K562 (cell line): ENCODE data around the gene SIDT1. TPM values are rescaled to one million over a fixed set of nuclear protein-coding genes. Genes with fewer than 3 reads are reported as not detected.
A peak's percentile ranks its signal among the peaks of the same experiment; 100 is the strongest.

ENCODE experiments used
- ATAC-seq: fragments of 200-7000 bp; cut with Tn5 transposase; 3 replicates; pipeline ENCODE4 v1.9.1; 2020; ENCODE audit warnings: moderate library complexity
- Bru-seq: library from RNA; stranded (reverse); fragments of 400-500 nt; gene quantifications from one replicate; lab custom pipeline; 2021; lab: Mats Ljungman, UMichigan
- BruChase-seq, 2 experiments: library from RNA; stranded (reverse); fragments of 400-500 nt; gene quantifications; one replicate each; lab custom pipeline; 2021; lab: Mats Ljungman, UMichigan
- BruUV-seq: library from RNA; stranded (reverse); fragments of 400-500 nt; replicated peaks from 2 replicates; lab custom pipeline; 2021; lab: Mats Ljungman, UMichigan
- CTCF ChIA-PET: fragments of 300-600 bp; formaldehyde crosslinking; extraction: SDS; loops from one replicate; lab custom pipeline; 2021; ENCODE audit warnings: low intra/inter-chr PET ratio; lab: Yijun Ruan, JAX
- POLR2A ChIA-PET: fragments of 300-600, 350-650 bp; sonication (Branson Sonifier 250); formaldehyde crosslinking; extraction: SDS; loops from one replicate; lab custom pipeline; 2021; ENCODE audit warnings: antibody characterized with exemption, inconsistent platforms; lab: Yijun Ruan, JAX
- DNase-seq, 4 experiments: peaks; one replicate each; pipeline versions ENCODE4 v3.0.0 to v3.0.0-alpha.2; 2011 to 2018; ENCODE audit warnings: low spot score in 3 of 4, mixed read lengths in 3 of 4; ENCODE audit errors: extremely low read depth in 1 of 4
- FAIRE-seq: peaks from 2 replicates; lab custom pipeline; 2011; peaks lifted over from hg19 to GRCh38; lab: Jason Lieb, UNC
- H2AFZ ChIP-seq: 2 replicates; pipeline ENCODE4 v1.6.0; 2011; ENCODE audit warnings: low read depth, low read length, control low read depth, inconsistent platforms
- H3K27ac ChIP-seq: fragments of 200-600 bp; 3 replicates; pipeline ENCODE4 v1.8.0; 2011; ENCODE audit warnings: low read depth, mild to moderate bottlenecking, control low read depth, inconsistent platforms, low read length, moderate library complexity, mixed read lengths; ENCODE audit errors: extremely low read depth
- H3K27me3 ChIP-seq, 2 experiments: fragments of 300-600 bp in 1 of 2; 2 replicates in 1 of 2; 3 replicates in 1 of 2; pipeline versions ENCODE4 v1.6.0 to v1.8.0; 2011; ENCODE audit warnings: inconsistent platforms in 2 of 2, low read length in 2 of 2, mild to moderate bottlenecking in 1 of 2, mixed read lengths in 1 of 2, moderate library complexity in 1 of 2; ENCODE audit not compliant: control insufficient read depth in 2 of 2, insufficient read depth in 2 of 2
- H3K36me3 ChIP-seq: fragments of 300-600 bp; 3 replicates; pipeline ENCODE4 v1.8.0; 2011; ENCODE audit warnings: mild to moderate bottlenecking, low read length, inconsistent platforms; ENCODE audit not compliant: control insufficient read depth, insufficient read depth
- H3K4me1 ChIP-seq, 2 experiments: fragments of 200-600 bp in 1 of 2; replicated peaks in 1 of 2; 2 replicates in 1 of 2; 3 replicates in 1 of 2; pipeline versions ENCODE4 v1.5.1 to v1.8.0; 2011; ENCODE audit warnings: inconsistent platforms in 2 of 2, low read length in 2 of 2, mild to moderate bottlenecking in 1 of 2, mixed read lengths in 1 of 2, moderate library complexity in 1 of 2; ENCODE audit not compliant: control insufficient read depth in 2 of 2, insufficient read depth in 2 of 2
- H3K4me2 ChIP-seq: 2 replicates; pipeline ENCODE4 v1.6.1; 2011; ENCODE audit warnings: low read length, control low read depth, inconsistent platforms, mixed read lengths; ENCODE audit not compliant: insufficient read depth
- H3K4me3 ChIP-seq: fragments of 200-600 bp; sonication (generic), shearing (Covaris generic); 2 replicates; pipeline ENCODE4 v1.5.1; 2016; ENCODE audit warnings: control low read depth, inconsistent platforms
- H3K79me2 ChIP-seq: fragments of 200-600 bp; 3 replicates; pipeline ENCODE4 v1.8.0; 2011; ENCODE audit warnings: low read length, inconsistent platforms; ENCODE audit not compliant: control insufficient read depth, insufficient read depth
- H3K9ac ChIP-seq, 2 experiments: 2 replicates each; pipeline versions ENCODE4 v1.6.0 to v1.6.1; 2011; ENCODE audit warnings: low read depth in 2 of 2, low read length in 2 of 2, control low read depth in 1 of 2, inconsistent platforms in 1 of 2, mild to moderate bottlenecking in 1 of 2, mixed read lengths in 1 of 2; ENCODE audit not compliant: insufficient read depth in 1 of 2
- H3K9me1 ChIP-seq: one replicate; pipeline ENCODE4 v1.6.0; 2011; ENCODE audit warnings: inconsistent platforms, mild to moderate bottlenecking, low read length, moderate library complexity; ENCODE audit not compliant: control insufficient read depth, insufficient read depth
- H3K9me3 ChIP-seq: replicated peaks from 2 replicates; pipeline ENCODE4 v1.5.1; 2011; ENCODE audit warnings: low read depth, low read length, inconsistent platforms; ENCODE audit not compliant: control insufficient read depth, insufficient read depth
- H4K20me1 ChIP-seq: replicated peaks from 2 replicates; pipeline ENCODE4 v1.6.1; 2011; ENCODE audit warnings: low read length, inconsistent platforms, mixed read lengths; ENCODE audit not compliant: control insufficient read depth, insufficient read depth
- CBX8 ChIP-seq: fragments of 200-600 bp; sonication (generic); IDR thresholded peaks from 2 replicates; pipeline ENCODE4 v1.6.1; 2012; ENCODE audit warnings: borderline replicate concordance, mixed run types, low read depth, mild to moderate bottlenecking, moderate library complexity, mixed read lengths, low read length, control low read depth, inconsistent platforms; ENCODE audit not compliant: poor library complexity, severe bottlenecking; ENCODE audit errors: extremely low read depth
- CTCF ChIP-seq, 3 experiments: IDR thresholded peaks in 2 of 3; conservative IDR thresholded peaks in 1 of 3; 2 replicates each; pipeline ENCODE4 v1.5.1; 2011 to 2012; ENCODE audit warnings: low read length in 3 of 3, mild to moderate bottlenecking in 3 of 3, control low read depth in 2 of 3, improper control_type of control experiment in 1 of 3, inconsistent platforms in 1 of 3, low read depth in 1 of 3, mixed read lengths in 1 of 3, moderate library complexity in 1 of 3; ENCODE audit not compliant: insufficient read depth in 2 of 3
- MTF1 ChIP-seq: fragments of 250-450 bp; sonication (Bioruptor Pico); IDR thresholded peaks from 2 replicates; pipeline ENCODE4 v1.9.0; 2021; ENCODE audit warnings: moderate library complexity, mild to moderate bottlenecking, inconsistent platforms, borderline replicate concordance
- SOX6 ChIP-seq: fragments of 450-650 bp; IDR thresholded peaks from 2 replicates; pipeline ENCODE4 v1.6.1; 2014; ENCODE audit warnings: mild to moderate bottlenecking
- TBL1XR1 ChIP-seq, 2 experiments: IDR thresholded peaks; 2 replicates each; pipeline ENCODE4 v1.6.1; 2012; ENCODE audit warnings: improper control_type of control experiment in 2 of 2, low read length in 2 of 2, mild to moderate bottlenecking in 1 of 2
- USF1 ChIP-seq: sonication (generic); formaldehyde crosslinking; IDR thresholded peaks from 2 replicates; pipeline ENCODE4 v1.9.0; 2022; ENCODE audit warnings: mild to moderate bottlenecking, missing genetic modification reagents
- ZFP1 ChIP-seq: fragments of 450-650 bp; formaldehyde crosslinking; IDR thresholded peaks from 2 replicates; pipeline ENCODE4 v1.4.0; 2020; ENCODE audit warnings: mild to moderate bottlenecking, mixed read lengths
- ZNF764 ChIP-seq: fragments of 250-450 bp; sonication (Bioruptor Pico); IDR thresholded peaks from 2 replicates; pipeline ENCODE4 v1.4.0; 2020; ENCODE audit warnings: low read depth, mild to moderate bottlenecking, moderate library complexity
- WGBS: fragments of 100-300 bp; shearing (Covaris generic); methylation state at CpG from one replicate; pipeline ENCODE4 v1.1.6; 2016; ENCODE audit warnings: low coverage, mixed read lengths; ENCODE audit not compliant: insufficient coverage; ENCODE audit errors: missing lambda C conversion rate; 5-methylcytosine and 5-hydroxymethylcytosine counted together
- in situ Hi-C: fragments of 300-500 bp; cut with MboI; formaldehyde crosslinking; loops from 4 replicates; pipeline ENCODE4 v1.15.0; 2018; ENCODE audit warnings: inconsistent platforms, mixed read lengths
- intact Hi-C: fragments of 100-400 bp; cut with micrococcal nuclease; formaldehyde crosslinking; loops from 2 replicates; pipeline ENCODE4 v1.14.2; 2022
- long read RNA-seq, 3 experiments: library from polyadenylated mRNA in 2 of 3; library from RNA in 1 of 3; unstranded in 2 of 3; stranded (forward) in 1 of 3; transcript quantifications; one replicate each; pipeline ENCODE4 v2.0.0, GENCODE V29; 2019 to 2022
- polyA minus RNA-seq, 3 experiments: library from RNA; depleted of rRNA, polyadenylated mRNA; stranded (reverse); fragments of >200 nt; gene quantifications; 2 replicates each; pipeline ENCODE4 v1.2.3, GENCODE V29; 2011
- polyA plus RNA-seq, 8 experiments: library from polyadenylated mRNA; depleted of rRNA in 4 of 8; stranded (reverse) in 5 of 8; unstranded in 3 of 8; fragments of >200 nt; fragmentation: Nextera tagmentation in 2 of 8; fragmentation: Illumina TruSeq in 1 of 8; extraction: Ambion mirVana in 2 of 8; extraction: Trizol in 1 of 8; gene quantifications; 2 replicates each; pipeline versions ENCODE4 v1.2.1 to v1.2.3, GENCODE V29; 2011 to 2014; ENCODE audit warnings: inconsistent platforms in 1 of 8, missing spikeins in 1 of 8
- total RNA-seq, 7 experiments: library from RNA; depleted of rRNA in 6 of 7; stranded (reverse); fragments of >200 nt in 6 of 7; fragmentation: Illumina TruSeq in 2 of 7; extraction: Trizol in 2 of 7; gene quantifications; 2 replicates each; pipeline versions ENCODE4 v1.2.1 to v1.2.3, GENCODE V29; 2011 to 2021; ENCODE audit warnings: low replicate concordance in 1 of 7

Gene SIDT1
- not detected in 2 replicates for total RNA-seq (2011; cell fraction: chromatin; rRNA removed; ENCODE audit: low replicate concordance)
- not detected in 2 replicates for total RNA-seq (2011; cell fraction: nucleolus; rRNA removed)
- not detected in 2 replicates for total RNA-seq (2011; cell fraction: nucleoplasm; rRNA removed)
- total RNA-seq (2014; rRNA removed) (not detected in 2 replicates), total RNA-seq (2014; rRNA removed; fragmentation: Illumina TruSeq; extraction: Trizol) (not detected in 2 replicates), total RNA-seq (2015; rRNA removed; fragmentation: Illumina TruSeq; extraction: Trizol) (not detected in 2 replicates), total RNA-seq (2021) (0.18 TPM in 1 of 2 replicates, not detected in the other), polyA plus RNA-seq (2011; rRNA removed) (not detected in 2 replicates), polyA plus RNA-seq (2014; fragmentation: Illumina TruSeq; extraction: Trizol) (not detected in 2 replicates), polyA plus RNA-seq (2014; fragmentation: Nextera tagmentation; extraction: Ambion mirVana) (not detected), polyA plus RNA-seq (2014; rRNA removed) (not detected in 2 replicates), polyA minus RNA-seq (2011; rRNA and poly(A)+ RNA removed) (not detected in 2 replicates), Bru-seq, nascent RNA (percentile 14 among the genes with signal in this experiment), BruChase-seq, experiment 1, labeled RNA remaining after a 2-hour chase (percentile 16 among the genes with signal in this experiment), BruChase-seq, experiment 2, labeled RNA remaining after a 6-hour chase (percentile 17 among the genes with signal in this experiment)
- not detected in 2 replicates for polyA plus RNA-seq (2011; cell fraction: cytosol; rRNA removed)
- polyA plus RNA-seq (2011; cell fraction: nucleus; rRNA removed) = not detected in 2 replicates
- not detected in 2 replicates for polyA plus RNA-seq (2012)
- not detected in 2 replicates for polyA minus RNA-seq (2011; cell fraction: cytosol; rRNA and poly(A)+ RNA removed)
- polyA minus RNA-seq (2011; cell fraction: nucleus; rRNA and poly(A)+ RNA removed) = not detected in 2 replicates
- long read RNA-seq, experiment 1 = 0 reads
- long read RNA-seq, experiment 2 = 0 reads
- long read RNA-seq, experiment 3 = 0 reads

- BruUV-seq = no TSS peak
- CTCF ChIA-PET = no interaction called here
- TF ChIP-seq ZFP1 (CRISPR knock-in tag) (no peak), CTCF (IDR thresholded peaks at IDR 0.05 in 2 of 3, conservative IDR thresholded peaks at IDR 0.05 in 1 of 3; ENCODE audit: insufficient read depth in 2 of 3, low read depth in 1 of 3, low read length in 3 of 3) (0 out of 6 replicates have a peak, but pooled peaks of 1 of the 3 experiments have one; percentile 1), MTF1 (CRISPR knock-in tag) (no peak), CBX8 (peak; percentile 51), ZNF764 (CRISPR knock-in tag) (no peak), USF1 (CRISPR knock-in tag) (no peak), TBL1XR1 (IDR thresholded peaks at IDR 0.05; ENCODE audit: low read length in 2 of 2) (no peak), SOX6 (no peak)
These were observed at the start of gene SIDT1 for GRCh38 chr3:113531826-113532697. Gene SIDT1 (plus strand): TSS chr3:113532555. CDS start chr3:113533022, 467 bp downstream.

More at GRCh38 chr3:113531826-113532697, at the start of gene SIDT1:
- H3K27ac ChIP-seq = no peak within 1 kb of the TSS
- H3K9me1 ChIP-seq = no peaks in the 10 kb centered on the region
- peaks cover 5 to 22% of the 10 kb centered on the region in 2 experiments; a peak in 4 of 5 replicates for H3K27me3 ChIP-seq
- in situ Hi-C loops = no loop called here
- 3% methylated on average over 17 of the region's 18 CpGs for WGBS
- intact Hi-C loops = no loop called here
- H4K20me1 ChIP-seq = no peaks in the 10 kb centered on the region
- H3K36me3 ChIP-seq = no peaks in the 10 kb centered on the region
- POLR2A ChIA-PET = no interaction called here
- no peak within 1 kb of the TSS for H3K4me3 ChIP-seq
- ATAC-seq = 0 out of 3 replicates have a peak, but pooled peaks have one; percentile 27
- FAIRE-seq = no peak
- H3K9me3 ChIP-seq = no peaks in the 10 kb centered on the region
- H3K79me2 ChIP-seq = no peaks in the 10 kb centered on the region
- H3K4me2 ChIP-seq = peak within 1 kb of the TSS; percentile 25; the same call in 1 of the 2 replicates
- H3K4me1 ChIP-seq = peaks cover 0 to 9% of the 10 kb centered on the region in 2 experiments; a peak in 3 of 5 replicates
- H2AFZ ChIP-seq = 0 out of 2 replicates have a peak within 1 kb of the TSS, but pooled peaks have one; percentile 17
- H3K9ac ChIP-seq = no peak within 1 kb of the TSS; a peak in 1 of 4 replicates
- peak in 1 of 4 experiments; percentile 5 for DNase-seq
